Activated T-cell treated with anti-CD3 and anti-CD28 coated beads, Interleukin-2, amount 50 U/mL, for 72 hours (primary cell): ENCODE measurements around the gene STX7. TPM values are rescaled to one million over a fixed set of nuclear protein-coding genes. Genes with fewer than 3 reads are reported as not detected.
A peak's percentile ranks its signal among the peaks of the same experiment; 100 is the strongest.
"Not testable (repeated sequence)": the region's sequence is repeated elsewhere in the genome, so short reads cannot be mapped to it uniquely, and the experiment has no call there.

Experiments
- ATAC-seq, 2 donors: fragments of 150-1000 bp; cut with Tn5 transposase; replicated peaks in 1 of 2; 2 replicates each; pipeline ENCODE4 v1.10.0; 2021; ENCODE audit warnings: moderate library complexity in 2 of 2, mild to moderate bottlenecking in 1 of 2
- DNase-seq, 2 donors: peaks; one replicate each; pipeline ENCODE4 v3.0.0; 2021 to 2022; ENCODE audit warnings: mixed read lengths in 1 of 2
- H3K27ac Mint-ChIP-seq: one replicate; pipeline ENCODE4 v1.8.0; 2022; ENCODE audit warnings: mild to moderate bottlenecking, moderate library complexity, mixed read lengths
- H3K27me3 Mint-ChIP-seq: one replicate; pipeline ENCODE4 v1.8.0; 2022; ENCODE audit warnings: low read depth, mixed read lengths
- H3K36me3 Mint-ChIP-seq, 2 donors: one replicate each; pipeline ENCODE4 v1.8.0; 2022; ENCODE audit warnings: mixed read lengths in 2 of 2, mild to moderate bottlenecking in 1 of 2; ENCODE audit not compliant: insufficient read depth in 2 of 2
- H3K4me1 Mint-ChIP-seq: one replicate; pipeline ENCODE4 v1.8.0; 2022; ENCODE audit warnings: low read depth, mixed read lengths
- H3K4me3 Mint-ChIP-seq, 2 donors: one replicate each; pipeline ENCODE4 v1.8.0; 2022; ENCODE audit warnings: mild to moderate bottlenecking in 2 of 2, mixed read lengths in 2 of 2, moderate library complexity in 2 of 2
- H3K9me3 Mint-ChIP-seq, 2 donors: one replicate each; pipeline ENCODE4 v1.8.0; 2022; ENCODE audit warnings: mixed read lengths in 2 of 2
- total RNA-seq, 2 donors: library from RNA; stranded (reverse); gene quantifications; one replicate each; pipeline ENCODE4 v1.2.3, GENCODE V29; 2022

The STX7 gene
- 10 to 100 TPM; 10.6 to 15.3 TPM for total RNA-seq

- peaks cover 30% of the 10 kb centered on the region for H3K4me1 Mint-ChIP-seq
- H3K27ac Mint-ChIP-seq = peak within 1 kb of the TSS; percentile 81
- peak; percentile 85 to 88 for DNase-seq
- H3K36me3 Mint-ChIP-seq = peaks cover 0 to 2% of the 10 kb centered on the region in 2 donors
- H3K4me3 Mint-ChIP-seq = peak within 1 kb of the TSS; percentile 89 to 97
- no peaks in the 10 kb centered on the region for H3K9me3 Mint-ChIP-seq
- peaks cover 9% of the 10 kb centered on the region for H3K27me3 Mint-ChIP-seq
- peak; percentile 96 for ATAC-seq
Observed at GRCh38 chr6:132512638-132513632, at the start of gene STX7. Gene STX7, minus strand, starts transcription at chr6:132513116. Its CDS starts 9,586 bp downstream, at chr6:132503530.

- DNase-seq, H3K36me3 Mint-ChIP-seq, H3K9me3 Mint-ChIP-seq, H3K4me1 Mint-ChIP-seq, ATAC-seq, H3K4me3 Mint-ChIP-seq, H3K27ac Mint-ChIP-seq: not testable (repeated sequence)
- H3K27me3 Mint-ChIP-seq = peaks cover 13% of the 10 kb centered on the region
Observed at GRCh38 chr6:132560087-132560486, 47.2 kb upstream of the STX7 start.

- DNase-seq = no peak
- Mint-ChIP-seq H3K36me3 (no peaks in the 10 kb centered on the region), H3K27me3 (peaks cover 41% of the 10 kb centered on the region), H3K9me3 (no peaks in the 10 kb centered on the region), H3K4me1 (no peaks in the 10 kb centered on the region), H3K27ac (no peak within 1 kb of the TSS), H3K4me3 (no peak within 1 kb of the TSS)
- ATAC-seq = no peak
Observed at GRCh38 chr6:132552372-132552771, 39.5 kb upstream of the STX7 start, which contains the start of gene TAAR8. Gene TAAR8, plus strand, starts transcription at chr6:132552672. Its CDS starts 21 bp downstream, at chr6:132552693.

- ATAC-seq (no peak), DNase-seq (no peak)
- H3K4me3 Mint-ChIP-seq = no peak overlapping the region
- no peak overlapping the region for H3K27ac Mint-ChIP-seq
- no peaks in the 10 kb centered on the region for H3K4me1 Mint-ChIP-seq
- peaks cover 35% of the 10 kb centered on the region for H3K27me3 Mint-ChIP-seq
- H3K36me3 Mint-ChIP-seq = no peaks in the 10 kb centered on the region
- no peaks in the 10 kb centered on the region for H3K9me3 Mint-ChIP-seq
Observed at GRCh38 chr6:132551214-132551613, 38.3 kb upstream of the STX7 start.

- DNase-seq = no peak
- Mint-ChIP-seq H3K36me3 (no peaks in the 10 kb centered on the region), H3K4me1 (no peaks in the 10 kb centered on the region), H3K27me3 (peaks cover 31% of the 10 kb centered on the region), H3K9me3 (no peaks in the 10 kb centered on the region), H3K4me3 (no peak overlapping the region), H3K27ac (no peak overlapping the region)
- ATAC-seq = no peak
Observed at GRCh38 chr6:132548746-132549463, 36.0 kb upstream of the STX7 start.

- Mint-ChIP-seq H3K27ac (no peak overlapping the region), H3K36me3 (no peaks in the 10 kb centered on the region), H3K4me1 (no peaks in the 10 kb centered on the region), H3K27me3 (peaks cover 35% of the 10 kb centered on the region), H3K4me3 (no peak overlapping the region), H3K9me3 (no peaks in the 10 kb centered on the region)
- ATAC-seq (no peak), DNase-seq (no peak)
Observed at GRCh38 chr6:132544826-132545225, 31.9 kb upstream of the STX7 start.

- H3K27me3 Mint-ChIP-seq = peaks cover 26% of the 10 kb centered on the region
- H3K4me3 Mint-ChIP-seq = no peak within 1 kb of the TSS
- no peaks in the 10 kb centered on the region for H3K36me3 Mint-ChIP-seq
- H3K27ac Mint-ChIP-seq = no peak within 1 kb of the TSS
- H3K9me3 Mint-ChIP-seq = no peaks in the 10 kb centered on the region
- DNase-seq (no peak), ATAC-seq (no peak)
- H3K4me1 Mint-ChIP-seq = no peaks in the 10 kb centered on the region
Observed at GRCh38 chr6:132537977-132538376, 25.1 kb upstream of the STX7 start, which contains the start of gene TAAR9. Gene TAAR9, plus strand, starts transcription at chr6:132538277. Its CDS starts 13 bp downstream, at chr6:132538290.

- Mint-ChIP-seq H3K4me3 (no peak overlapping the region), H3K27me3 (peaks cover 26% of the 10 kb centered on the region), H3K36me3 (no peaks in the 10 kb centered on the region), H3K27ac (no peak overlapping the region), H3K4me1 (no peaks in the 10 kb centered on the region), H3K9me3 (no peaks in the 10 kb centered on the region)
- ATAC-seq (no peak), DNase-seq (no peak)
Observed at GRCh38 chr6:132537145-132537544, 24.2 kb upstream of the STX7 start.

- H3K9me3 Mint-ChIP-seq, H3K36me3 Mint-ChIP-seq, H3K27ac Mint-ChIP-seq, H3K4me3 Mint-ChIP-seq, DNase-seq, ATAC-seq, H3K4me1 Mint-ChIP-seq: not testable (repeated sequence)
- peaks cover 15% of the 10 kb centered on the region for H3K27me3 Mint-ChIP-seq
Observed at GRCh38 chr6:132534546-132534945, 21.6 kb upstream of the STX7 start.

- no peak overlapping the region for H3K27ac Mint-ChIP-seq
- H3K4me3 Mint-ChIP-seq = peak overlapping the region in 1 of 2 donors; percentile 31
- H3K27me3 Mint-ChIP-seq = peaks cover 8% of the 10 kb centered on the region
- H3K4me1 Mint-ChIP-seq = no peaks in the 10 kb centered on the region
- H3K36me3 Mint-ChIP-seq = no peaks in the 10 kb centered on the region
- H3K9me3 Mint-ChIP-seq = no peaks in the 10 kb centered on the region
- ATAC-seq (peak; percentile 65 to 76), DNase-seq (peak; percentile 70 to 75)
Observed at GRCh38 chr6:132530293-132530974, 17.5 kb upstream of the STX7 start.

GRCh38 chr6:132527791-132528190 is 14.9 kb upstream of the STX7 start:
- H3K4me3 Mint-ChIP-seq = no peak overlapping the region
- no peak for DNase-seq
- H3K27me3 Mint-ChIP-seq = peaks cover 21% of the 10 kb centered on the region

GRCh38 chr6:132526461-132526860 is 13.5 kb upstream of the STX7 start:
- Mint-ChIP-seq H3K27me3 (peaks cover 21% of the 10 kb centered on the region), H3K4me1 (no peaks in the 10 kb centered on the region), H3K9me3 (no peaks in the 10 kb centered on the region), H3K36me3 (no peaks in the 10 kb centered on the region), H3K4me3 (no peak overlapping the region), H3K27ac (no peak overlapping the region)
- DNase-seq = no peak
- ATAC-seq = no peak

More at GRCh38 chr6:132527791-132528190, 14.9 kb upstream of the STX7 start:
- H3K4me1 Mint-ChIP-seq = no peaks in the 10 kb centered on the region
- H3K9me3 Mint-ChIP-seq = no peaks in the 10 kb centered on the region
- no peaks in the 10 kb centered on the region for H3K36me3 Mint-ChIP-seq
- H3K27ac Mint-ChIP-seq = no peak overlapping the region
- ATAC-seq = no peak
